ENCODE data around the gene ESPN.

ESPN gene

DNA sequence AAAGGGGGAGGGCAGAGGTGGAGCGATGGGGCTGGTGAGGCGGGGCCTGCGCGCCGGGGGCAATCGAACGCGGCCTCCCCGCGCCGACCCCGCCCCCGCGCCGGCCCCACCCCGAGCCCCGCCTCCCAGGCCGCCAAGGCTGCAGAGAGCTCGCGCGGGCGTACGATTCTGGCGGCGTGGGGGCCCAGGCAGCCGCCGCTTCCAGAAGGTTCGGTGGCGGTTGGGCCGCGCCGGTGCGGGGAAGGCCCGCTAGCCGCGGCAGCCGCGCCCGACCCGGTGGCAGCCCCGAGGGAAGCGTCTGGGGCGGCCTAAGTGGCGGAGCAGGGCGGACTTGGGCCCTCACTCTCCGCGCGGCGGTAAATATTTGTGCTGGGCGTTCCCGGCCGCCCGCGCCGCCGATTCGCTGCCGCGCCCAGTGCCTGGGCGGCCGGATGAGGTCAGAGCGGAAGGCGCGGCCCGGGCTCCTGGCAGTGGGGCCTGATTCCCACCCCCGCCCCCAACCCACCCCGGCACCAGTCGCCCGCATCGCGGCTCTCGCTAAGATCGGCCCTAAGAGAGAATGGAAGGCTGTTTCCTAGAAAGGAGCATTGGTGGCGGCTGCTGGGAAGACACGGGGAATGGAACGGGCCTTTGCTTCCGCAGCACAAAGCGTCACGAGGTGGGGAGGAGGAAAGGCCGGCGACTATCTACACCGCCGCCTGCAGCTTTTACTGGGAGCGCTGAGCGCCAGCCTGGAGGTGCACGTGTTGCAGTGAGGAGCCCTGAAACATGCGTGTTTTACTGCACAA is 31.0 kb upstream of the ESPN start, which contains the start of gene ACOT7 (continued):
- TF ChIP-seq ZNF26 (tag by site-specific recombination; IDR thresholded peaks at IDR 0.05) (no peak), GFI1B (tag by site-specific recombination; IDR thresholded peaks at IDR 0.05) (no peak), HOXA7 (CRISPR knock-in tag; IDR thresholded peaks at IDR 0.05; ENCODE audit: borderline replicate concordance) (no peak), ZNF202 (tag by site-specific recombination; IDR thresholded peaks at IDR 0.05; ENCODE audit: borderline replicate concordance) (no peak), PRDM1 (tag by site-specific recombination; IDR thresholded peaks at IDR 0.05) (no peak), ZNF585B (tag by site-specific recombination; IDR thresholded peaks at IDR 0.05) (no peak), ZNF223 (tag by site-specific recombination; IDR thresholded peaks at IDR 0.05) (peak; percentile 92; the same call in 1 of the 2 replicates), ZNF16 (tag by site-specific recombination; IDR thresholded peaks at IDR 0.05; ENCODE audit: low read depth) (no peak), ZNF76 (tag by site-specific recombination; IDR thresholded peaks at IDR 0.05; ENCODE audit: borderline replicate concordance, low read depth) (peak; percentile 12; the same call in 1 of the 2 replicates), ZNF391 (tag by site-specific recombination; IDR thresholded peaks at IDR 0.05; ENCODE audit: borderline replicate concordance, low read depth) (no peak), YY1 (tag by site-specific recombination; IDR thresholded peaks at IDR 0.05) (no peak), ZXDB (tag by site-specific recombination; IDR thresholded peaks at IDR 0.05) (peak; percentile 47; the same call in 1 of the 2 replicates), ZNF155 (tag by site-specific recombination; IDR thresholded peaks at IDR 0.05) (no peak), ZNF701 (tag by site-specific recombination; IDR thresholded peaks at IDR 0.05) (no peak), ZNF610 (tag by site-specific recombination; IDR thresholded peaks at IDR 0.05; ENCODE audit: borderline replicate concordance) (no peak; the same call in 1 of the 2 replicates), ZNF555 (tag by site-specific recombination; conservative IDR thresholded peaks at IDR 0.05) (no peak), PBX3 (CRISPR knock-in tag; IDR thresholded peaks at IDR 0.05) (0 out of 2 replicates have a peak, but pooled peaks have one; percentile 43), ZNF114 (tag by site-specific recombination; IDR thresholded peaks at IDR 0.05) (no peak), ZNF335 (tag by site-specific recombination; conservative IDR thresholded peaks at IDR 0.05) (peak; percentile 85), ZNF248 (tag by site-specific recombination; IDR thresholded peaks at IDR 0.05) (no peak), ZNF654 (tag by site-specific recombination; IDR thresholded peaks at IDR 0.05; ENCODE audit: low read depth) (no peak), ZNF580 (tag by site-specific recombination; IDR thresholded peaks at IDR 0.05) (no peak), ZNF274 (IDR thresholded peaks at IDR 0.05; ENCODE audit: low read length) (no peak), ZNF274 (tag by site-specific recombination; IDR thresholded peaks at IDR 0.05; ENCODE audit: borderline replicate concordance) (no peak), ZNF785 (tag by site-specific recombination; IDR thresholded peaks at IDR 0.05) (no peak)
- TF ChIP-seq, protein P1, sequence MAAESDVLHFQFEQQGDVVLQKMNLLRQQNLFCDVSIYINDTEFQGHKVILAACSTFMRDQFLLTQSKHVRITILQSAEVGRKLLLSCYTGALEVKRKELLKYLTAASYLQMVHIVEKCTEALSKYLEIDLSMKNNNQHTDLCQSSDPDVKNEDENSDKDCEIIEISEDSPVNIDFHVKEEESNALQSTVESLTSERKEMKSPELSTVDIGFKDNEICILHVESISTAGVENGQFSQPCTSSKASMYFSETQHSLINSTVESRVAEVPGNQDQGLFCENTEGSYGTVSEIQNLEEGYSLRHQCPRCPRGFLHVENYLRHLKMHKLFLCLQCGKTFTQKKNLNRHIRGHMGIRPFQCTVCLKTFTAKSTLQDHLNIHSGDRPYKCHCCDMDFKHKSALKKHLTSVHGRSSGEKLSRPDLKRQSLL (tag by site-specific recombination; IDR thresholded peaks at IDR 0.05), result no peak
- TF ChIP-seq, protein P2, sequence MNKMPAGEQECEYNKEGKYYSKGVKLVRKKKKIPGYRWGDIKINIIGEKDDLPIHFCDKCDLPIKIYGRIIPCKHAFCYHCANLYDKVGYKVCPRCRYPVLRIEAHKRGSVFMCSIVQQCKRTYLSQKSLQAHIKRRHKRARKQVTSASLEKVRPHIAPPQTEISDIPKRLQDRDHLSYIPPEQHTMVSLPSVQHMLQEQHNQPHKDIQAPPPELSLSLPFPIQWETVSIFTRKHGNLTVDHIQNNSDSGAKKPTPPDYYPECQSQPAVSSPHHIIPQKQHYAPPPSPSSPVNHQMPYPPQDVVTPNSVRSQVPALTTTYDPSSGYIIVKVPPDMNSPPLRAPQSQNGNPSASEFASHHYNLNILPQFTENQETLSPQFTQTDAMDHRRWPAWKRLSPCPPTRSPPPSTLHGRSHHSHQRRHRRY (tag by site-specific recombination; IDR thresholded peaks at IDR 0.05), result no peak
- TF ChIP-seq, protein P3, sequence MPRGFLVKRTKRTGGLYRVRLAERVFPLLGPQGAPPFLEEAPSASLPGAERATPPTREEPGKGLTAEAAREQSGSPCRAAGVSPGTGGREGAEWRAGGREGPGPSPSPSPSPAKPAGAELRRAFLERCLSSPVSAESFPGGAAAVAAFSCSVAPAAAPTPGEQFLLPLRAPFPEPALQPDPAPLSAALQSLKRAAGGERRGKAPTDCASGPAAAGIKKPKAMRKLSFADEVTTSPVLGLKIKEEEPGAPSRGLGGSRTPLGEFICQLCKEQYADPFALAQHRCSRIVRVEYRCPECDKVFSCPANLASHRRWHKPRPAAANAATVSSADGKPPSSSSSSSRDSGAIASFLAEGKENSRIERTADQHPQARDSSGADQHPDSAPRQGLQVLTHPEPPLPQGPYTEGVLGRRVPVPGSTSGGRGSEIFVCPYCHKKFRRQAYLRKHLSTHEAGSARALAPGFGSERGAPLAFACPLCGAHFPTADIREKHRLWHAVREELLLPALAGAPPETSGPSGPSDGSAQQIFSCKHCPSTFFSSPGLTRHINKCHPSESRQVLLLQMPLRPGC (tag by site-specific recombination; IDR thresholded peaks at IDR 0.05), result no peak
- TF ChIP-seq, protein P4, sequence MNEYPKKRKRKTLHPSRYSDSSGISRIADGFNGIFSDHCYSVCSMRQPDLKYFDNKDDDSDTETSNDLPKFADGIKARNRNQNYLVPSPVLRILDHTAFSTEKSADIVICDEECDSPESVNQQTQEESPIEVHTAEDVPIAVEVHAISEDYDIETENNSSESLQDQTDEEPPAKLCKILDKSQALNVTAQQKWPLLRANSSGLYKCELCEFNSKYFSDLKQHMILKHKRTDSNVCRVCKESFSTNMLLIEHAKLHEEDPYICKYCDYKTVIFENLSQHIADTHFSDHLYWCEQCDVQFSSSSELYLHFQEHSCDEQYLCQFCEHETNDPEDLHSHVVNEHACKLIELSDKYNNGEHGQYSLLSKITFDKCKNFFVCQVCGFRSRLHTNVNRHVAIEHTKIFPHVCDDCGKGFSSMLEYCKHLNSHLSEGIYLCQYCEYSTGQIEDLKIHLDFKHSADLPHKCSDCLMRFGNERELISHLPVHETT (tag by site-specific recombination; IDR thresholded peaks at IDR 0.05), result no peak
- TF ChIP-seq, protein P5, sequence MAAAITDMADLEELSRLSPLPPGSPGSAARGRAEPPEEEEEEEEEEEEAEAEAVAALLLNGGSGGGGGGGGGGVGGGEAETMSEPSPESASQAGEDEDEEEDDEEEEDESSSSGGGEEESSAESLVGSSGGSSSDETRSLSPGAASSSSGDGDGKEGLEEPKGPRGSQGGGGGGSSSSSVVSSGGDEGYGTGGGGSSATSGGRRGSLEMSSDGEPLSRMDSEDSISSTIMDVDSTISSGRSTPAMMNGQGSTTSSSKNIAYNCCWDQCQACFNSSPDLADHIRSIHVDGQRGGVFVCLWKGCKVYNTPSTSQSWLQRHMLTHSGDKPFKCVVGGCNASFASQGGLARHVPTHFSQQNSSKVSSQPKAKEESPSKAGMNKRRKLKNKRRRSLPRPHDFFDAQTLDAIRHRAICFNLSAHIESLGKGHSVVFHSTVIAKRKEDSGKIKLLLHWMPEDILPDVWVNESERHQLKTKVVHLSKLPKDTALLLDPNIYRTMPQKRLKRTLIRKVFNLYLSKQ (tag by site-specific recombination; IDR thresholded peaks at IDR 0.05; ENCODE audit: borderline replicate concordance), result no peak
